Spleen (tissue), 7 donors: ENCODE results near the gene FAM117B.

Source experiments
- POLR2AphosphoS5 ChIP-seq, 3 donors: sonication (generic); formaldehyde crosslinking; IDR thresholded peaks; one replicate each; pipeline ENCODE4 v1.5.1; 2017; ENCODE audit warnings: antibody characterized with exemption in 3 of 3
- TF ChIP-seq, protein P1 (sequence below), 11 experiments: fragments of 200-600 bp in 7 of 11; fragments of 450-650 bp in 4 of 11; sonication (generic) in 4 of 11; IDR thresholded peaks in 8 of 11; conservative IDR thresholded peaks in 3 of 11; 1 replicate in 7 of 11; 2 replicates in 4 of 11; pipeline versions ENCODE4 v1.4.0 to v1.8.0; 2016 to 2021; ENCODE audit warnings: antibody characterized with exemption in 11 of 11, inconsistent platforms in 4 of 11, mild to moderate bottlenecking in 1 of 11
- donor health status: DM: no; HTN: no; CAD: no; lungs with moderate emphysema.
- donor health status: DM: no; HTN: no; CAD: no.
- donor health status: DM: no; HTN: no; CAD: no.

DNA sequence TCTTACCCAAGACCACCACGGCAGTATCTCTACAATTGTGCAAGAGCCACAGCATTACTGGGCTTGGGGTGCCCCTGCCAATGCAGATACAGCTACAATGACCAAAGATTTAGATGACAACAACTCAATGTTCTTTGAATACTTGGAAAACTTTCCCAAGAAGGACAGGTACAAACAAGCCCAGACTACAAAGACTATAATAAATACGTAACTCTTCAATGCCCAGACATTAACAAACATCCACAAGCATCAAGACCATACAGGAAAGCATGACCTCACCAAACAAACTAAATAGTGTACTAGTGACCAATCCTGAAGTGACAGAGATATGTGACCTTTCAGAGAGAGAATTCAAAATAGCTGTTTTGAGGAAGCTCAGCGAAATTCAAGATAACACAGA is 174.0 kb downstream of the FAM117B start:
- TF ChIP-seq POLR2AphosphoS5 (IDR thresholded peaks at IDR 0.05), result no peak
- TF ChIP-seq, protein P1, sequence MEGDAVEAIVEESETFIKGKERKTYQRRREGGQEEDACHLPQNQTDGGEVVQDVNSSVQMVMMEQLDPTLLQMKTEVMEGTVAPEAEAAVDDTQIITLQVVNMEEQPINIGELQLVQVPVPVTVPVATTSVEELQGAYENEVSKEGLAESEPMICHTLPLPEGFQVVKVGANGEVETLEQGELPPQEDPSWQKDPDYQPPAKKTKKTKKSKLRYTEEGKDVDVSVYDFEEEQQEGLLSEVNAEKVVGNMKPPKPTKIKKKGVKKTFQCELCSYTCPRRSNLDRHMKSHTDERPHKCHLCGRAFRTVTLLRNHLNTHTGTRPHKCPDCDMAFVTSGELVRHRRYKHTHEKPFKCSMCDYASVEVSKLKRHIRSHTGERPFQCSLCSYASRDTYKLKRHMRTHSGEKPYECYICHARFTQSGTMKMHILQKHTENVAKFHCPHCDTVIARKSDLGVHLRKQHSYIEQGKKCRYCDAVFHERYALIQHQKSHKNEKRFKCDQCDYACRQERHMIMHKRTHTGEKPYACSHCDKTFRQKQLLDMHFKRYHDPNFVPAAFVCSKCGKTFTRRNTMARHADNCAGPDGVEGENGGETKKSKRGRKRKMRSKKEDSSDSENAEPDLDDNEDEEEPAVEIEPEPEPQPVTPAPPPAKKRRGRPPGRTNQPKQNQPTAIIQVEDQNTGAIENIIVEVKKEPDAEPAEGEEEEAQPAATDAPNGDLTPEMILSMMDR (IDR thresholded peaks at IDR 0.05 in 8 of 11, conservative IDR thresholded peaks at IDR 0.05 in 3 of 11), result no peak
